Uterus (tissue), 2 donors: ENCODE data around the gene SIM2.

ENCODE experiments used
- POLR2A ChIP-seq, 2 donors: fragments of 450-650 bp; IDR thresholded peaks; one replicate each; pipeline ENCODE4 v1.6.1; 2016; ENCODE audit warnings: antibody characterized with exemption in 2 of 2, mild to moderate bottlenecking in 1 of 2, moderate library complexity in 1 of 2
- TF ChIP-seq, protein P1 (sequence below), 4 experiments: fragments of 200-600 bp in 2 of 4; fragments of 450-650 bp in 2 of 4; sonication (generic) in 2 of 4; IDR thresholded peaks; one replicate each; pipeline ENCODE4 v1.5.1; 2016 to 2019; ENCODE audit warnings: antibody characterized with exemption in 4 of 4, mild to moderate bottlenecking in 2 of 4, moderate library complexity in 1 of 4

DNA sequence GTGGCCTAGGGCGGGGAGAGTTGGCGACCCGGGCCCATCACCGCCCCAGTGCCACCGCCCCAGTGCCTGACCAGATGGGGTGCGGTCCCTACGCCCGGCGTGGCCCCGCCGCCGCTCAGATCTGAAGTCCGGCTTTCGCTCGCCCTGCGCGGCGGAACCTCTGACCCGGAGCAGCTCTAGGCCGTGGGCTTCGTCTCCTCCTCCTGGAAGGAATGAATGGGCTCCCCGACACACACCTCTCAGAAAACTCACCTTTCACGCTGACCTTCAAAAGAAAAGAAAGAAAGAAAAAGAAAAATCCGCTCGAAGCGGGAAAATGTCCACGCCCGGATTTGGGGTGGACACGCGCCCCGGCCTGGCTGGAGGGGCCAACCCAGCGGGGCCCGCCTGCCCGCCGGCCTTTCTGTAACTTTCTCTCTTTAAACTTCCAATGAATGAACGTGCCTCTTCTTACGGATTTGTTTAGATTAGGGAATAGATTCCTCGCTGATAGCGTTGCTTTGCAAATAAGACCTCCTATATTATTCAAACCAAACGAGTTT is 5.4 kb upstream of the SIM2 start:
- no peak for TF ChIP-seq POLR2A (IDR thresholded peaks at IDR 0.05)
- TF ChIP-seq, protein P1, sequence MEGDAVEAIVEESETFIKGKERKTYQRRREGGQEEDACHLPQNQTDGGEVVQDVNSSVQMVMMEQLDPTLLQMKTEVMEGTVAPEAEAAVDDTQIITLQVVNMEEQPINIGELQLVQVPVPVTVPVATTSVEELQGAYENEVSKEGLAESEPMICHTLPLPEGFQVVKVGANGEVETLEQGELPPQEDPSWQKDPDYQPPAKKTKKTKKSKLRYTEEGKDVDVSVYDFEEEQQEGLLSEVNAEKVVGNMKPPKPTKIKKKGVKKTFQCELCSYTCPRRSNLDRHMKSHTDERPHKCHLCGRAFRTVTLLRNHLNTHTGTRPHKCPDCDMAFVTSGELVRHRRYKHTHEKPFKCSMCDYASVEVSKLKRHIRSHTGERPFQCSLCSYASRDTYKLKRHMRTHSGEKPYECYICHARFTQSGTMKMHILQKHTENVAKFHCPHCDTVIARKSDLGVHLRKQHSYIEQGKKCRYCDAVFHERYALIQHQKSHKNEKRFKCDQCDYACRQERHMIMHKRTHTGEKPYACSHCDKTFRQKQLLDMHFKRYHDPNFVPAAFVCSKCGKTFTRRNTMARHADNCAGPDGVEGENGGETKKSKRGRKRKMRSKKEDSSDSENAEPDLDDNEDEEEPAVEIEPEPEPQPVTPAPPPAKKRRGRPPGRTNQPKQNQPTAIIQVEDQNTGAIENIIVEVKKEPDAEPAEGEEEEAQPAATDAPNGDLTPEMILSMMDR (IDR thresholded peaks at IDR 0.05): no peak
